Activated naive CD4-positive, alpha-beta T cell treated with anti-CD3 and anti-CD28 coated beads, Interleukin-2, amount 10 ng/mL, durations not matched to agents 7 days and 5 days (primary cell): Measurements from ENCODE around the gene DIPK1B.

Experiments
- CTCF ChIA-PET: fragments of 350-600 bp; sonication (Branson Sonifier 250); formaldehyde crosslinking; loops from one replicate; lab custom pipeline; 2021; ENCODE audit warnings: antibody characterized with exemption; lab: Charles Lee
- DNase-seq: peaks from one replicate; pipeline ENCODE4 v3.0.0-alpha.2; 2020
- H3K27ac Mint-ChIP-seq: one replicate; pipeline ENCODE4 v1.8.0; 2021; ENCODE audit warnings: mild to moderate bottlenecking, moderate library complexity, mixed read lengths
- H3K27me3 Mint-ChIP-seq: one replicate; pipeline ENCODE4 v1.8.0; 2021; ENCODE audit warnings: mild to moderate bottlenecking, mixed read lengths
- H3K36me3 Mint-ChIP-seq: one replicate; pipeline ENCODE4 v1.8.0; 2021; ENCODE audit warnings: mixed read lengths
- H3K4me1 Mint-ChIP-seq: one replicate; pipeline ENCODE4 v1.8.0; 2021; ENCODE audit warnings: mixed read lengths
- H3K4me3 Mint-ChIP-seq: one replicate; pipeline ENCODE4 v1.8.0; 2021; ENCODE audit warnings: mild to moderate bottlenecking, moderate library complexity, mixed read lengths
- H3K9me3 Mint-ChIP-seq: one replicate; pipeline ENCODE4 v1.8.0; 2021; ENCODE audit warnings: mixed read lengths

Gene DIPK1B

GRCh38 chr9:136669791-136670464, 42.4 kb upstream of the DIPK1B start:
- no peak overlapping the region for H3K27ac Mint-ChIP-seq
- no peak for DNase-seq
- H3K36me3 Mint-ChIP-seq, result no peaks in the 10 kb centered on the region
- CTCF ChIA-PET, result interaction anchor here (0.6 kb wide), 1 partner anchor 234 kb away, joined by 3 read pairs; no protein-coding TSS in a partner anchor
- no peak overlapping the region for H3K4me3 Mint-ChIP-seq
- no peaks in the 10 kb centered on the region for H3K9me3 Mint-ChIP-seq
- peaks cover 6% of the 10 kb centered on the region for H3K4me1 Mint-ChIP-seq
- peaks cover 32% of the 10 kb centered on the region for H3K27me3 Mint-ChIP-seq

- Mint-ChIP-seq H3K9me3 (no peaks in the 10 kb centered on the region), H3K4me1 (peaks cover 3% of the 10 kb centered on the region), H3K27me3 (peaks cover 28% of the 10 kb centered on the region), H3K4me3 (no peak overlapping the region), H3K36me3 (no peaks in the 10 kb centered on the region), H3K27ac (no peak overlapping the region)
- DNase-seq, result no peak
- CTCF ChIA-PET, result interaction anchor here (1.6 kb wide), 1 partner anchor 30 kb away, joined by 5 read pairs; no protein-coding TSS in a partner anchor
Observed at GRCh38 chr9:136670576-136671253, 41.7 kb upstream of the DIPK1B start.

GRCh38 chr9:136671254-136671614, 41.1 kb upstream of the DIPK1B start:
- Mint-ChIP-seq H3K4me1 (peaks cover 3% of the 10 kb centered on the region), H3K36me3 (no peaks in the 10 kb centered on the region), H3K4me3 (no peak overlapping the region), H3K9me3 (no peaks in the 10 kb centered on the region), H3K27ac (no peak overlapping the region), H3K27me3 (peaks cover 27% of the 10 kb centered on the region)
- CTCF ChIA-PET, result interaction anchor here (0.7 to 2.0 kb wide), 7 partner anchors 11 to 58 kb away, joined by 3 to 7 read pairs (median 5); no protein-coding TSS in a partner anchor
- no peak for DNase-seq

- H3K4me3 Mint-ChIP-seq, result no peak overlapping the region
- DNase-seq, result peak; percentile 58
Observed at GRCh38 chr9:136671646-136672430, 40.5 kb upstream of the DIPK1B start.

GRCh38 chr9:136672431-136673087, 39.8 kb upstream of the DIPK1B start:
- Mint-ChIP-seq H3K9me3 (no peaks in the 10 kb centered on the region), H3K27me3 (peaks cover 14% of the 10 kb centered on the region), H3K4me3 (no peak overlapping the region), H3K36me3 (no peaks in the 10 kb centered on the region), H3K27ac (no peak overlapping the region), H3K4me1 (peaks cover 3% of the 10 kb centered on the region)
- CTCF ChIA-PET, result interaction anchor here (0.6 to 2.0 kb wide), 8 partner anchors 10 to 57 kb away, joined by 3 to 7 read pairs (median 5); no protein-coding TSS in a partner anchor
- no peak for DNase-seq

More at GRCh38 chr9:136671646-136672430, 40.5 kb upstream of the DIPK1B start:
- H3K36me3 Mint-ChIP-seq, result no peaks in the 10 kb centered on the region
- CTCF ChIA-PET, result interaction anchor here (0.6 to 2.0 kb wide), 9 partner anchors 10 to 57 kb away, joined by 3 to 7 read pairs (median 5); no protein-coding TSS in a partner anchor
- peaks cover 3% of the 10 kb centered on the region for H3K4me1 Mint-ChIP-seq
- H3K27me3 Mint-ChIP-seq, result peaks cover 21% of the 10 kb centered on the region
- H3K27ac Mint-ChIP-seq, result no peak overlapping the region
- no peaks in the 10 kb centered on the region for H3K9me3 Mint-ChIP-seq

- Mint-ChIP-seq H3K27ac (no peak overlapping the region), H3K4me1 (peaks cover 3% of the 10 kb centered on the region), H3K4me3 (no peak overlapping the region), H3K36me3 (no peaks in the 10 kb centered on the region), H3K27me3 (peaks cover 7% of the 10 kb centered on the region), H3K9me3 (no peaks in the 10 kb centered on the region)
- no peak for DNase-seq
- CTCF ChIA-PET, result interaction anchor here (1.6 to 2.0 kb wide), 3 partner anchors 13 to 54 kb away, joined by 7 read pairs; no protein-coding TSS in a partner anchor
Observed at GRCh38 chr9:136673088-136673974, 39.0 kb upstream of the DIPK1B start.

GRCh38 chr9:136673975-136674785, 38.2 kb upstream of the DIPK1B start:
- Mint-ChIP-seq H3K27ac (no peak overlapping the region), H3K4me3 (no peak overlapping the region), H3K36me3 (no peaks in the 10 kb centered on the region), H3K4me1 (no peaks in the 10 kb centered on the region), H3K9me3 (no peaks in the 10 kb centered on the region), H3K27me3 (no peaks in the 10 kb centered on the region)
- no peak for DNase-seq
- CTCF ChIA-PET, result no interaction called here

- H3K27me3 Mint-ChIP-seq, result no peaks in the 10 kb centered on the region
- H3K36me3 Mint-ChIP-seq, result no peaks in the 10 kb centered on the region
- CTCF ChIA-PET, result no interaction called here
- H3K27ac Mint-ChIP-seq, result no peak overlapping the region
- no peaks in the 10 kb centered on the region for H3K4me1 Mint-ChIP-seq
- no peak for DNase-seq
- H3K4me3 Mint-ChIP-seq, result no peak overlapping the region
- H3K9me3 Mint-ChIP-seq, result no peaks in the 10 kb centered on the region
Observed at GRCh38 chr9:136674786-136675349, 37.5 kb upstream of the DIPK1B start.

- DNase-seq, result no peak
- CTCF ChIA-PET, result no interaction called here
- H3K27me3 Mint-ChIP-seq, result no peaks in the 10 kb centered on the region
- no peaks in the 10 kb centered on the region for H3K4me1 Mint-ChIP-seq
- no peaks in the 10 kb centered on the region for H3K9me3 Mint-ChIP-seq
- no peak overlapping the region for H3K4me3 Mint-ChIP-seq
- H3K36me3 Mint-ChIP-seq, result no peaks in the 10 kb centered on the region
- no peak overlapping the region for H3K27ac Mint-ChIP-seq
Observed at GRCh38 chr9:136675477-136676296, 36.7 kb upstream of the DIPK1B start.

- H3K36me3 Mint-ChIP-seq, result no peaks in the 10 kb centered on the region
- CTCF ChIA-PET, result interaction anchor here (1.0 kb wide), 1 partner anchor 9 kb away, joined by 3 read pairs; no protein-coding TSS in a partner anchor
- no peak for DNase-seq
- no peak overlapping the region for H3K4me3 Mint-ChIP-seq
- no peaks in the 10 kb centered on the region for H3K9me3 Mint-ChIP-seq
- no peaks in the 10 kb centered on the region for H3K4me1 Mint-ChIP-seq
- H3K27me3 Mint-ChIP-seq, result no peaks in the 10 kb centered on the region
- no peak overlapping the region for H3K27ac Mint-ChIP-seq
Observed at GRCh38 chr9:136676297-136676794, 36.0 kb upstream of the DIPK1B start.

GRCh38 chr9:136676920-136677686, 35.3 kb upstream of the DIPK1B start:
- no peaks in the 10 kb centered on the region for H3K9me3 Mint-ChIP-seq
- no peaks in the 10 kb centered on the region for H3K4me1 Mint-ChIP-seq
- no peak overlapping the region for H3K4me3 Mint-ChIP-seq
- H3K27me3 Mint-ChIP-seq, result no peaks in the 10 kb centered on the region
- CTCF ChIA-PET, result interaction anchor here (1.0 kb wide), 1 partner anchor 10 kb away, joined by 3 read pairs; no protein-coding TSS in a partner anchor
- no peak for DNase-seq
- no peak overlapping the region for H3K27ac Mint-ChIP-seq
- no peaks in the 10 kb centered on the region for H3K36me3 Mint-ChIP-seq
